Gastroesophageal sphincter (tissue), 3 donors: ENCODE measurements around the gene FOLR3.

ENCODE experiments used
- POLR2AphosphoS5 ChIP-seq: sonication (generic); formaldehyde crosslinking; IDR thresholded peaks from one replicate; pipeline ENCODE4 v1.6.1; 2017; ENCODE audit warnings: antibody characterized with exemption
- TF ChIP-seq, protein P1 (sequence below), 4 experiments: fragments of 200-600 bp in 2 of 4; fragments of 450-650 bp in 2 of 4; sonication (generic) in 1 of 4; IDR thresholded peaks; one replicate each; pipeline ENCODE4 v1.5.1; 2017 to 2019; ENCODE audit warnings: antibody characterized with exemption in 4 of 4, mild to moderate bottlenecking in 2 of 4, moderate library complexity in 2 of 4

- no peak for TF ChIP-seq POLR2AphosphoS5
- TF ChIP-seq, protein P1, sequence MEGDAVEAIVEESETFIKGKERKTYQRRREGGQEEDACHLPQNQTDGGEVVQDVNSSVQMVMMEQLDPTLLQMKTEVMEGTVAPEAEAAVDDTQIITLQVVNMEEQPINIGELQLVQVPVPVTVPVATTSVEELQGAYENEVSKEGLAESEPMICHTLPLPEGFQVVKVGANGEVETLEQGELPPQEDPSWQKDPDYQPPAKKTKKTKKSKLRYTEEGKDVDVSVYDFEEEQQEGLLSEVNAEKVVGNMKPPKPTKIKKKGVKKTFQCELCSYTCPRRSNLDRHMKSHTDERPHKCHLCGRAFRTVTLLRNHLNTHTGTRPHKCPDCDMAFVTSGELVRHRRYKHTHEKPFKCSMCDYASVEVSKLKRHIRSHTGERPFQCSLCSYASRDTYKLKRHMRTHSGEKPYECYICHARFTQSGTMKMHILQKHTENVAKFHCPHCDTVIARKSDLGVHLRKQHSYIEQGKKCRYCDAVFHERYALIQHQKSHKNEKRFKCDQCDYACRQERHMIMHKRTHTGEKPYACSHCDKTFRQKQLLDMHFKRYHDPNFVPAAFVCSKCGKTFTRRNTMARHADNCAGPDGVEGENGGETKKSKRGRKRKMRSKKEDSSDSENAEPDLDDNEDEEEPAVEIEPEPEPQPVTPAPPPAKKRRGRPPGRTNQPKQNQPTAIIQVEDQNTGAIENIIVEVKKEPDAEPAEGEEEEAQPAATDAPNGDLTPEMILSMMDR (IDR thresholded peaks at IDR 0.05), result no peak
These were observed 1.2 kb downstream of the FOLR3 start for GRCh38 chr11:72136684-72137262.
